ENCODE measurements around the gene SPG21.

- TF ChIP-seq CTCF (IDR thresholded peaks at IDR 0.05): no peak
- no peak for TF ChIP-seq POLR2A (IDR thresholded peaks at IDR 0.05)
Observed at GRCh38 chr15:64926661-64927060, 63.1 kb downstream of the SPG21 start.

Data from upper lobe of left lung (tissue), 4 donors.